Fibroblast of gingiva (primary cell): ENCODE results near the gene KCNJ11.

Experiments used
- DNase-seq: peaks from one replicate; pipeline ENCODE4 v3.0.0-alpha.2; 2011; ENCODE audit warnings: low read depth

The KCNJ11 gene

DNA sequence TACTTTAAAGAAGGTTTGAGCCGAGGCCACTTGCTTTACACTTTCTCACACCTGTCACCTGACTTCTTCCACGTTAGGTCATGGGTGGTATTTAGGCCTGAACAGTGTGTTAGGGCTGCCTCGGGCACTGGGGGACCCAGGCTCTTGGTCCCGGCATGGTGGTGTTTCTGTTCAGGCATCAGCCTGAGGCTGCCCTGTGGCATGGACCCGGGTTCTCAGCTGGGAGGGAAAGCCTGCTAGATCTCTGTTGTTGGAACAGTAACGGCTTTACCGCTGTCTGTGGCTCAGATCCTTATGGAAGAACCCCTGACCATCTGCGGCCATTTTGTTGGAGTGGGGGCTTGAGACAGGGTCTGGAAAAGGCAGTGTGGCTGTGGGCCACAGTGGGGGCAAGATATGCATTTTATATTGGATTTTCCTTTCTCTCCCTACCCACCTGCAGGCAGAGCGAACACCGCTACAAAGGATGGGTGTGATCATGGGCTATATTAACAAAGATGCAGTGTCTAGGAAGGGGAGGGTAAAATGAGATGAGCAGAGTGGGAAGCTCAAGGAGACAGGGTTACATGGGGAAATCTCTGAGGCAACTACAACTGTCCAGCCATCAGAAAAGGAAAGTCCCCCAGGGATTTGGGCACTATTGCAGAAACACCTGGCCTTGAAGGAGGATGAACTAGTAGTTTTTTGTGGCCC lies 1.6 kb upstream of the KCNJ11 start:
- no peak for DNase-seq

DNA sequence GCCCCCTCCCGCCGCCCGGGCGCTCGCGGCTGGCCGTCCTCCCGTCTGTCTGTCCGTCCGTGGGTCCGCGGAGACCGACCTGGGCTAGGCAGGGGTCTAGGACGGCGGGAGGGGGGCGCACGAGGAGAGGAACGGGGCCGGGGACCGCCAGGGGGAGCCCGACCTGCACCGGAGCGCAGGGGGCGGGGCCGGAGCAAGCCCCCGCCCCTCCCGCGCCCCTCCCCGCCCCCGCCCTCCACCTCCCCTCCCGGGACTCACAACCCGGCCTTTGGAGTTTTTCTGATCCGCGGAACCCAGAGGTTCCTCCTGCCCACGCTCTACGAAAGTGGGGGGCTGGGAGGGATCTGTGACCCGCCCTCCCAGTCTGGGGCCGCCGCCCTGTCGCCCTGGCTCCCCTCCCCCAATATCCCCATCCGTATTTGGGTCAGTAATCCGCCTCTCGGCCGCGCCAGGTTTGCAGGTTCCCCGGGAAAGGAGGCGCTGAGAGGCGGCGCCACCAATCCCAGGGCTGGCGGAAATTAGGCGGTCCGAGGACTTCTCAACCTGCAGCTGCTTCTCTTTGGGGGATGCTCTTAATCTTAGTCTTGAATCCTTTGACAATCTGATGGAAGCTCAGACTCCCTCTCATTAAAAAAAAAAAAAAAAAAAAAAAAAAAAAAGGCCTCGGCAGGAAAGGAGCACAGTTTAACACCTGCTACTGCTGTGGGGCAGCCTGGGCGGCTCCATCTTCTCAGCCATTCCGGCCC lies 925 bp upstream of the KCNJ11 start:
- DNase-seq, result no peak

DNA sequence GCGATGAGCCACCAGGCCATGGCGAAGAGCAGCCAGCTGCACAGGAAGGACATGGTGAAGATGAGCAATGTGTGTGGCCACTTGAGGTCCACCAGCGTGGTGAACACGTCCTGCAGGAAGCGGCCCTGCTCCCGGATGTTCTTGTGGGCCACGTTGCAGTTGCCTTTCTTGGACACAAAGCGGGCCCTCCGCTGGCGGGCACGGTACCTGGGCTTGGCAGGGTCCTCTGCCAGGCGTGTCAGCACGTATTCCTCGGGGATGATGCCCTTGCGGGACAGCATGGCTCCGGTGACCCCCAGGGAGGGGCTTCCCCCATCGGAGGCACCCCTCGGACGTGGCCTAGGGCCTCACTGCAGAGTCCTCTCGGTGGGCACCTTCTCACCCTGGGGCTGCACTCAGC lies 648 bp downstream of the KCNJ11 start:
- DNase-seq, result no peak

DNA sequence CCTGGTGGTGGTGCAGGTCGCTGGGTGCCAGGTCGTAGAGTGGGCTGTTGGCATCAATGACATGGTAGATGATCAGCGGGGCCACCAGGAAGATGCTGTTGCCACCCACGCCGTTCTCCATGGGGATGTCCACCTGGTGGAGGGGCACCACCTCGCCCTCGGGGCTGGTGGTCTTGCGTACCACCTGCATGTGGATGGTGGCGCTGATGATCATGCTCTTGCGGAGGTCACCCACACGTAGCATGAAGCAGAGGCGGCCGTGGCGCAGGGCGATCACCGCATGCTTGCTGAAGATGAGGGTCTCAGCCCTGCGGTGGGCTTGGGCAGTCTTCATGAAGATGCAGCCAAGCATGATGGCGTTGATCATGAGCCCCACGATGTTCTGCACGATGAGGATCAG lies 1.2 kb downstream of the KCNJ11 start:
- DNase-seq, result no peak

DNA sequence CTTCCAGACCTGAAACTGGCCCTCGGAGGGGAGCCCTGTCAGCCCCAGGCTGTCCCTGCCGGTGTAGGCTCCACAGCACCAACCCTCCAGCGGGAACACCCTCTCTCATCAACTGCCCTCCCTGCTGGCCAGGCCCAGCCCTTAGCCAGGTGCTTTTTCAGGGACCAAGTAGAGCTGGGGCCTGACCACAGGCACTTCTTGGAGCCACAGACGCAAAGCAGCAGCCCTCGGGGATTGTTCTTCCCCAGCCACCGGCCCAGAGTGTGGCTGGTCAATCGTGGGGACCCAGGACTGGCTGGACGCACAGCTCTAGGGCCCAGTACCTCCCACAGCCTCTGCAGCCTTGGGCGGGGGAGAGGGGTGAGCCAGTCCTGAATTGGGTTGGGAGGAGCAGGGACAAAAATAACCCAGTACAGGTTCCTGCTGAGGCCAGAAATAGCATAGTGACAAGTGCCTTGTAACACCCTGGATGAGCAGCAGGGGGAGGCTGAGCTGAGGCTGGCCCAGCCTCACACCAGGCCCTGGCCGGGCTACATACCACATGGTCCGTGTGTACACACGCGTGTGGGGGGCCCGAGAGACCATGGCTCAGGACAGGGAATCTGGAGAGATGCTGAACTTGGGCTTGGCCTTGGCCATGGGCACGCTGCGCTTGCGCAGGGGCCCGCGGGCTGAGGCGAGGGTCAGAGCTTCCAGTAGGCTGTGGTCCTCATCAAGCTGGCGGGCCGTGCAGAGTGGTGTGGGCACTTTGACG lies 2.0 kb downstream of the KCNJ11 start:
- no peak for DNase-seq

DNA sequence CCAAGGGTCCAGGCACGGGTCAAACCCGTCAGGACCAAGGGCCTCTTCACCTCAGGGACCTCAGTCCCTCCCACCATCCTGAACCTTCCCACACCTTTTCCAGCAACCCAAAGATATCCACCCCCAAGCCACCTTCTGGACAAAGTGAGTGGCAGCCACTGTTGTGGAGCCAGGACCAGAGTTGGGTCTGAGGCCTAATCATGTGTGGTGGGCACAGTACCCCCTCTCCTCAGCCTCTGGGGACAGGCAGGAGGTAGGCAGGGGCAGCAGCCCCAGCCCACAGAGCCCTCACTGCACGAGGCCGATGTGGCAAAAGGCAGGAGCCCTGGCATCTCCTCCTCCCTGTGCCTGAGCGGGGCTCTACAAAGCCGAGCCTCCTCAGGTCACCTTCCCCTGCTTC lies 2.5 kb downstream of the KCNJ11 start:
- no peak for DNase-seq

DNA sequence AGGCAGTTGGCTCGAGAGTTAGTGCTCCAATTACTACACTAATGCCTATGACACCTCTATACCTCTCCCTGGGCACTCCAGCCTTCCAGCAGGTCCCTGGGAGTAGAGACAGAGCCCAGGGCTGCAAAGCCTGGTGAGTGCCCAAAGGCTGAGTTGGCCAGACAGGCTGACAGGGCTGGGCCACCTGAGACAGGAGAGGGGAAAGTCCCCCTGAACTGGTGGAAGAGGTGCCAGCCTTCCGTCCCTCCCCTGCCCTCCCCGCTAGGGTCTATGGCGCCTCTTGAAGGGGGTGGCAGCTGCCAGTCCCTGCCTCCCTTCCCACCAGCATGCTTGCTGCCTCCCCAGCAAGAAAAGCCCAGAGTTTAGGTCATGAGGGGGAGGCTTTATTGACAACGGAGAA lies 3.0 kb downstream of the KCNJ11 start:
- DNase-seq, result no peak

DNA sequence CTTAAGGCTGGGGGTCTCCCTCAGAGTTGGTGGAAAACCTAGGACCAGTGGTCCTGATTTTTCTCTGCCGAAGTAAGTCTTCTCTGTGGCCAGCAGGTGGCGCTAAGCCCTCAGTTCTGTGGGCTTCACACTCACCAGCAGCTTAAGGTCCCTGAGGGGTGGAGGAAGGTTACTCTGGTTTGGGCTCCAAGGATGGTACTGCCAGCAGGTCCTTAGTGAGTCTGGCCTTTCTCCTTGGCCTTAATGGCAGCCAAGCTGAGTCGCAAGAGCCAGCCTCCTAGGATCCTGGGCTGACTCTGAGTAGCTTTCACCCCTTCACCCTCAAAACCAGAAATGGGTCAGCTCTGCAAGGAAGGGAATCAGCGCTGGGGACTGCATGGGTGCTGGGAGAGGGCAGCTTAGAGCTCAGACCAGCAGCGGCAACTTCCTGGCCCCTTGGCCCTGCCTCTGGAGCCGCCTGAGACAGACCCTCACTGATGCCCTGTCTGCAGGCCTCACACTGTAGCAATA lies 4.4 kb downstream of the KCNJ11 start:
- DNase-seq, result peak; percentile 74

DNA sequence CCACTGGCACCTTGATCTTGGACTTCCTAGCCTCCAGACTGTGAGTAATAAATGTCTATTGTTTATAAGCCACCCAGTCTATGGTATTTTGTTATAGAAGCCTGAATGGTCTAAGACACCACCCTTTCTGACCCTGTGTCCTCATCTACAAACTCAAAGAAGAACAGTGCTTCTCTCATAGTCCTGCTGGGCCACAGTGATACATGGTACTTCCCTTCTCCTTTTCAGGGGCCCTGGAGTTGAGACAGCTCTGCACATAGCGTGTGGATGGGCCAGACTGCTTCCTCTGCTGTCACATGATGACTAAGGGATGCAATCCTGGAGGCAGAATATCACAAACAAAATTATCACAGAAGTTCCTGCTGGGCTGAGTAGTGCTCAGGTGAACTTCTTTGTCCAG lies 5.0 kb downstream of the KCNJ11 start:
- DNase-seq, result no peak

DNA sequence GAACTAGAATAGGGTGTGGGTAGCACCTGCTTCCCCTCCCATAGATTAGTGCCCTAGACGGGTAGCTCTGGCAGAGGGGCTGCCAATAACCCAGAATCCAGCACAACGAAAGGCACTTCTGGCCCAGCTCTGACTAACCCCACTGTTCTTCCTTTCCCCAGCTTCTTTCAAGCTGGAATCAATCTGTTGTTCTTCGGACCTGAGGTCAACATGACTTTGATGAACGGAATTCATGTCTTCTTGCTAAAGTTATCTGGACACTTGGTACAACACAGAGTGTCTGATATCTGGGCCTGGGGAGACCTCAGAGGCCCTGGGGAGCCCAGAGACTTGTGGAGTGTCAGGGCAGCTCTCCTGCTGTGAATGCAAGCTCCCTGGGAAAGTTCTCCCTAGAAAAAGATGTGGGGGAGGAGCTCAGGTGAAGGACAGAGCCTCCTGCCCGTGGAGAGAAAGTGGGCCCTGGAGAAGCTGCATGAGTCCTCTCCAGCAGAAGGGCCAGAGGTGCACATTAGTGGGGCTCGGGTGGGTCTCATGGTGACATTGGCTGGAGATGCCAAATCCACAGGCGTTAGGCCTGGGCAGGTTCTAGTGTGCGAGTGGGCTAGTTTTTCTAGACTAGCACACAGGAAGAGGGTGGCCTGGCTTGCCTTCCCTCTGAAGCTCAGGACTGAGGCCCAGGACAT lies 6.3 kb downstream of the KCNJ11 start:
- no peak for DNase-seq

DNA sequence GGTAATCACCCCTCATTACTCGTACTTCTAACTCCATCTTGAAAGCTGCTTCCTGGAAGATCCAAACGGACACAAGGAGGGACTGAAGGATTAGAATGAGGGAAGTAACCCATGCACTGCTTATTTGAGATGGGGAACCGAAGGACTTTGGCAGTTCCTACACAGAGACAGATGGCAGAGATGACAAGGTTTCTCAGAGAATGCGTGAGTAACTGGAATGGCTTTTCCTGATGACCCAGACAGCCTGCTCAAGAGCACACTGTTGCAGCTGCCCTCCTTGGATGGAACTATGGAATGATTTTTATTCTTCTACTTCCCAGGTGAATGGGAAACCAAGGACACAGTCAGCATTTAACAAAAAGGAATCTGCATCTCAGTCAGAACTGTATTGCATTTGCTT lies 7.3 kb downstream of the KCNJ11 start:
- no peak for DNase-seq

DNA sequence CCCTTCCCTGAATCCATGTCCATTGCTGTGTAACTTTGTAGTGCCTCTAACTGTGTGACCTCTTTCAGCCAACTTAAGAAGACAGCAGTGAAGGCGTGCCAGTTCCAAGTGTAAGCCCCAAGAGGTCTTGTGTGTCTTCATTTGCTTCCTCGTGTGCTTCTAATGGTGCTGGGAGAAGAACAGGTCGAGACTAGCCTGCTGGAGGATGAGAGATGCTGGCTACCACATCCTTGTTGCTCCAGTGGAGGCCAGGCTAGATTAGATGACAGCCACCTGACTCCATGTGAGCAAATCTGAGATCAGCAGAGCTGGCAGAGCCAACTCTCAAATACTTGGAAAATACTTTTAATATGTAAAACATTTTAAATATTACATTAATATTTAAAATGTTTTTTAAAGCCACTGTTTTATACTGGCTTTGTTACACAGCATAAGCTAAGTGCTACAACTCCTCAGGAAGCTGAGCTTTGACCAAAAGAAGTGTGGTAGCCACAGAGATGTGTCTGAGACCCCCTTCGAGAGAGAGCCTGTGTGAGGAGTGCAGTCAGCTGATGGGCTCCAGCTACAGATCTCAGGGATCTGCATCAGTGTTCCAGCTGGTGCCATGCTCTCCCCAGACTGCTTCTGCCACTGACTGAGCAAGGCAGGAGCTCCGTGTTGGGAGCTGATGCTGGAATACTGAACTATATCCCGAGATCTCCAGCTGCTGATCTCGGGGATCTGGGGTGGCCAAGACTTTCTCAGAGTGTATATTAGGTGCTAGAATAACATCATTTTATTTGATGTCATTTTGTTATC lies 8.9 kb downstream of the KCNJ11 start:
- DNase-seq, result no peak

DNA sequence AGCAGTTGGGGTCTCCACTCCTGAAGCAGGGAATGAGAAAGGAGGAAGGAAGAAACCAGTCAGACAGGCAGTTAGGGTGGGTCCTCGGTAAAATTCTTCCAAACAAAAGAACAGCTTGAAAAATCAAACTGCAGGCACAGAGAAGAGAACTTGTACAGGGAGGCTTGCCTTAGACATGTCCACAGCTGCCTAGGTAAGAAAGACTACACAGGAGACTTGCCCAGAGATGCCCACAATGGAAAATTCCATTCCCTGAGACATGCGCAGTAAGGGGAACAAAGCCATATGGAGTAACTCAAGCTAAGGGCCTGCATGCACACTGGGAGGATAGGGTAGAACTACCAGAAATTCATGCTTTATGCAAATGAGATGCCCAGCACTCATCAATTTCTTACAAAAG lies 9.8 kb downstream of the KCNJ11 start:
- DNase-seq, result no peak

DNA sequence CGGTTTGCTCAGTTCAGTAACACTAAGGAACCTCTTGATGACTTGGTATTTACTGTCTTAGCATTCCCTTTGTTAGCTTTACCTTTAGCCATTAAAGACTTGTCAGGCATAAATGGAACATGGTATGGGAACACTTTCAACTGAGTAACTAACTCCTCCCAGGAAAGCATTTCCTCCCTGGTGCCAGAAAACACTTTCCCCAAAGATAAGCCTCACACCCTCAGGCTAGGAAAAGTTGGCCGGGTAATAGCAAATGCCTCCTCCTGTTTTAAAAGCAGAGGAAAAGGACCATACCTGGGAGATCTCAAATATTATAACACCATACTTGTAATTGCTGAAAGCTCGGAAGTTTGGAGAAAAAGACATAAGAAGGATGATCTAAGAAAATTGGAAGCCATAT lies 12.0 kb downstream of the KCNJ11 start:
- DNase-seq, result no peak

DNA sequence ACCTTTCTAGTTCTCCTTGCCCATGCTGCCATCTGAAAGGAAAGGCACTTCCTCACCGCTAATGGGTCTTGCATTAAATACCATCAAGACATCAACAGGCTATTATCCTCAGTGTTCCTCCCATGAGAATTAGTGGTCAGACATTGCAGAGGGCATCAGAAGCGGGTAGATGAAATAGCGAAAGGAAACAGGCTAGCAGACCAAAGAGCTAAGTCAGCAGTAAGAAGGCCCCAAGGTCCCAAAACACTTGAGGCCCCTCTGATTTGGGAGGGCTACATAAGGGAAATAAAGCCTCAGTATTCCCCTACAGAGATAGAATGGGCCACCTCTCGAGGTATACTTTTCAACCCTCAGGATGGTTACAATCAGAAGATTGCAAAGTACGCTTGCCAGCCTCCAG lies 12.9 kb downstream of the KCNJ11 start:
- DNase-seq, result no peak

DNA sequence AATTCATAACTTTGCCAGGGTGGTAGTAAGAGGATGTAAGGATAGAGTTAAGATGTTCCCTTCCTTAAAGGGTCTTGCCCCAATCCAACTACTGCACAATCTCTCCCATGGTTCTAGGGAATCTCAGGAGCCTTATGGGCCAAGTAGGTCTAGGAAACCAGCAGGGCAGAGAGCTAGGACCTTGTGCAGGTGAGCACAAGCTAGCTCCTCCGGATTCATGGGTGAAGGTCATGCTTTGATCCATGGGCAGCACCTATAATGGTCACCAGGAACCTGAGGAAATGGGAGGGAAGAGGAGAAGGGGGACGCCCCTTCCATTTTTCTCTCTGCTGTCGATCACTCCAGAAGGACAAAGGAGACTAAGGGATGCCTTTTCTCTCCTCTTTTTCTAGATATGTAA lies 16.8 kb downstream of the KCNJ11 start:
- DNase-seq, result peak; percentile 49

DNA sequence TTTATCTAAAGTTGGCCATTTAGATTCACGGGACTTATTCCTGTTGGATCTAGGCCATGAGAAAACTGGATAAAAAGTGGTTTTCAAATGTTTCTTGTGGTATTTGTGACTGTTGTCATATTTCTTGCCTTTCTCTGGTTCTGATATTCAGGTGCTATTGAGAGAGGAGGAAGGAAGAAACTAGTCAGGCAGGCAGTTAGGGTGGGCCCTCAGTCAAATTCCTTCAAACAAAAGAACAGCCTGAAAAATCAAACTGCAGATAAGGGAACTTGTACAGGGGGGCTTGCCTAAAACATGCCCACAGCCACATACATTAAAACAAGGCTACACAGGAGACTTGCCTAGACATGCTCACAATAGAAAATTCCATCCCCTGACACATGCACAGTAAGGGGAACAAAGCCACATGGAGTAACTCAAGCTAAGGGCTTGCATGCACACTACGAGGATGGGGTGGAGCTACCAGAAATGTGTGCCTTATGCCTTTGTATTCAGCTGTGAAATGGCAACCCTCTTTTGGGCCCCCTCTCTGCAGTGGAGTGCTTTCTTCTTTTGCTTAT lies 18.7 kb downstream of the KCNJ11 start:
- no peak for DNase-seq

DNA sequence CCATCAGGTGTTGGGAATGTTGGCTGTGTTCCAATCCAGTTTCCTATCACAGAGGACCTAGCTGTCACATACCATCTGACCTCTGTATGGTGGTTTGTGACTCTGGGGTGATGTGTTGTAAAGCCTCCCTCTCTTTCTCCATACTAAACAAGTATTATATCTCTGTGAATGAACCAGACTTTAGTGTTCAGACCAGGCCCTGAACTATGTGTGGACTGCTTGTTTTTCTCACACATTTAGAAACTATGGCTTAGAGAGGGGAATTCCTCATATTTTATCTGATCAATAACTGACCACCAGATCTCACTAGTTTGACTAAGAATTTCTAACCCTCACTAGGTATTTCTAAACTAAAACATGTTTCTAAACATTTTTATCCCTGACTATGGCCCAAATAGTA lies 19.4 kb downstream of the KCNJ11 start:
- no peak for DNase-seq

DNA sequence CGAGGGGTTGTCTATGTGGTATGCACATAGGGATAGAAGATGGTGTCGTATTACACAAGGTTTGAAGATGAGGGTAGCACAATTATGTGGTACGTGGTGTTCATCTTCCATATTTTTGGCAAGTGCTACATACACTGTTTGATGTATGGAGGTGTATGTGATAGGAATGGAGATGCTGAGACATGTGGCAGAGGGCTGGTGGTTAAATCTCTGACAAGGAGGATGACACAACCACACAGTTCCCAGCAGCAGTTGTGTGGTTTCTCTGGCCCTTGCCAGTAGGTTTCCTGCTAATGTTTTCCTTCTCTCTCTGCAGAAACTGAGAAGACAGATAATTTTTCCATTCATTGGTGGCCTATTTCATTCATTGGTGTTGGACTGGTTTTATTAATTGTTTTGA lies 19.9 kb downstream of the KCNJ11 start:
- no peak for DNase-seq

DNA sequence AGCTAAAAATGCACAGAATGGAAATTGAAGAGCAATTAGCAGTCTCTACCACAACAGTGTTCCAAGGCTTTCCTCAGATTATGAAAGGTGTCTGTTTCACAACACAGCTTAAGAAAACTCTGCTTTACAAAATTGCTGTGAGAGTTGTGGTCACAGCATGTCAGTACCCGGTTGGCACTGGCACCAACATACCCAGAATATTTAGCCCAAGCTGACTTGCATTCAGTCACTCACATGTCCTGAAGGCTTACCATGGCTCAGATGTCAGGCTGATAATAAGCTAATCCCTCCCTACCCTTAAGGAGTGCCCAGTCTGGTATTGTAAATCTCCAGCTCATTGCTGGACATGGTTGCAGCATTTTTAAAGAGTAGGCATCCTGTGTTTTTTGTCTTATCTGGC lies 22.0 kb downstream of the KCNJ11 start:
- peak; percentile 55 for DNase-seq

DNA sequence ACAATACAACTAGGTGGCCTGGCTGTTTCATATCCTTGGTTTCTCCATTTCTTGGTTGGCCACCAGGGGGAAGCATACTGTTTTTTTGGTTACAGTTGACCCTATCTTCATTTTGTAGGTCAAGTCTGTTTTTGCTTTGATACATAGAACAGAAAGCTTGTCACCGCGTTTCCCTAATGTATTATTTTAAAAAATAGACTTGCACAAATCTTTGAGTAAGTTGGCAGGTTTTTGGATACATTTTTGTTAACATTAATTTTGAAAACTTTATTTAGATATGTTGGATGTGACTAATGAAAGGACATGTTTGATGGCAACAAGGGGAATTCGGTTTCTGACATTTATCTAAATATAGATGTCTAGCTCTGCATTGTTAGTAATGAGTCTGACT lies 33.9 kb downstream of the KCNJ11 start:
- peak; percentile 58 for DNase-seq
